ENCODE measurements around the gene CGNL1. TPM values are rescaled to one million over a fixed set of nuclear protein-coding genes. Genes with fewer than 3 reads are reported as not detected.

Gene CGNL1
- polyA plus RNA-seq, 2 of the 4 experiments (the other 2 are of a cell fraction): 1.4 to 1.8 TPM

- TF ChIP-seq HMGXB4 (CRISPR knock-in tag; IDR thresholded peaks at IDR 0.05; ENCODE audit: borderline replicate concordance): no peak
- no peak for TF ChIP-seq HDAC2 (IDR thresholded peaks at IDR 0.05)
- TF ChIP-seq NFE2L2 (conservative IDR thresholded peaks at IDR 0.05; ENCODE audit: low read length): no peak
- no peak for TF ChIP-seq HEYL (CRISPR knock-in tag; IDR thresholded peaks at IDR 0.05)
- TF ChIP-seq JUNB (IDR thresholded peaks at IDR 0.05): no peak
- TF ChIP-seq KDM5A (IDR thresholded peaks at IDR 0.05): no peak
- TF ChIP-seq SMC3 (IDR thresholded peaks at IDR 0.05): no peak
- no peak for TF ChIP-seq HES2 (IDR thresholded peaks at IDR 0.05)
- TF ChIP-seq ELK1 (IDR thresholded peaks at IDR 0.05; ENCODE audit: low read depth, low read length): no peak
Observed at GRCh38 chr15:57384024-57384423, 7.7 kb downstream of the CGNL1 start (continued).

- TF ChIP-seq FOSL2 (IDR thresholded peaks at IDR 0.05) (no peak), FOSL2 (CRISPR knock-in tag; IDR thresholded peaks at IDR 0.05) (peak; percentile 52), SREBF2 (IDR thresholded peaks at IDR 0.05) (no peak), GATA3 (IDR thresholded peaks at IDR 0.05; ENCODE audit: borderline replicate concordance) (peak; percentile 51; the same call in 1 of the 2 replicates), JUNB (IDR thresholded peaks at IDR 0.05) (peak; percentile 23; the same call in 1 of the 2 replicates)
- Histone ChIP-seq H3K9me3 (no peaks in the 10 kb centered on the region), H3K27ac (peak overlapping the region in 1 of 2 experiments; percentile 48; a peak in 2 of 6 replicates), H3K4me3 (no peak overlapping the region), H3K4me1 (peaks cover 16% of the 10 kb centered on the region), H3K4me2 (peak overlapping the region; percentile 56)
- WGBS (ENCODE audit: missing lambda C conversion rate): 14% methylated on average over 2 of the region's 2 CpGs
- ChIA-PET POLR2A (no interaction called here), CTCF (interaction anchor here (0.6 to 2.5 kb wide), 6 partner anchors 13 to 157 kb away, joined by 3 to 16 read pairs (median 7); no protein-coding TSS in a partner anchor)
- no peak for FAIRE-seq
- peak; percentile 57 to 84; a peak in 4 of 6 replicates for ATAC-seq
- DNase-seq (ENCODE audit: low read depth in 1 of 2, low spot score in 1 of 2): peak in 1 of 2 experiments; percentile 53
Observed at GRCh38 chr15:57384816-57385215, 8.5 kb downstream of the CGNL1 start.

GRCh38 chr15:57385923-57386390 lies 9.7 kb downstream of the CGNL1 start:
- FAIRE-seq: no peak
- Histone ChIP-seq H3K4me1 (peaks cover 16% of the 10 kb centered on the region), H3K9me3 (no peaks in the 10 kb centered on the region), H3K4me3 (no peak overlapping the region), H3K27ac (no peak overlapping the region), H3K4me2 (no peak overlapping the region)
- no peak for DNase-seq (ENCODE audit: low read depth in 1 of 2, low spot score in 1 of 2)
- no peak for TF ChIP-seq NPAS2 (CRISPR knock-in tag; IDR thresholded peaks at IDR 0.05; ENCODE audit: borderline replicate concordance)
- TF ChIP-seq CHD2 (IDR thresholded peaks at IDR 0.05; ENCODE audit: low read length, partially characterized antibody): no peak
- TF ChIP-seq HOXB5 (CRISPR knock-in tag; IDR thresholded peaks at IDR 0.05): no peak
- no peak for TF ChIP-seq HMGXB4 (CRISPR knock-in tag; IDR thresholded peaks at IDR 0.05; ENCODE audit: borderline replicate concordance)
- no peak for TF ChIP-seq HES2 (IDR thresholded peaks at IDR 0.05)
- TF ChIP-seq FOSB (CRISPR knock-in tag; IDR thresholded peaks at IDR 0.05): no peak
- TF ChIP-seq ELK1 (IDR thresholded peaks at IDR 0.05; ENCODE audit: low read depth, low read length): no peak
- no peak for TF ChIP-seq TP53 (CRISPR knock-in tag; IDR thresholded peaks at IDR 0.05)
- no peak for TF ChIP-seq RAD21 (conservative IDR thresholded peaks at IDR 0.05 in 1 of 2, IDR thresholded peaks at IDR 0.05 in 1 of 2)
- TF ChIP-seq RNF2 (IDR thresholded peaks at IDR 0.05; ENCODE audit: borderline replicate concordance, low read depth): no peak
- POLR2A ChIA-PET: no interaction called here
- WGBS (ENCODE audit: missing lambda C conversion rate): 80% methylated on average over 7 of the region's 7 CpGs
- CTCF ChIA-PET: interaction anchor here (0.9 to 3.0 kb wide), 10 partner anchors 8 to 142 kb away, joined by 3 to 15 read pairs (median 5); no protein-coding TSS in a partner anchor
- no peak for ATAC-seq
